Small intestine (tissue), 7 donors: ENCODE results near the gene FGF5. TPM values are rescaled to one million over a fixed set of nuclear protein-coding genes. Genes with fewer than 3 reads are reported as not detected.
A peak's percentile ranks its signal among the peaks of the same experiment; 100 is the strongest.

ENCODE experiments used
- DNase-seq, 2 donors: peaks; one replicate each; pipeline versions ENCODE4 v3.0.0 to v3.0.0-alpha.2; 2013
- FAIRE-seq: peaks from 2 replicates; lab custom pipeline; 2012; peaks lifted over from hg19 to GRCh38; lab: Jason Lieb, UNC
- H3K27ac ChIP-seq, 3 donors: one replicate each; pipeline ENCODE4 v1.5.1; 2013; ENCODE audit warnings: low read length in 2 of 3, mild to moderate bottlenecking in 2 of 3, control low read depth in 1 of 3, inconsistent platforms in 1 of 3, low read depth in 1 of 3, moderate library complexity in 1 of 3
- H3K27me3 ChIP-seq, 3 donors: one replicate each; pipeline ENCODE4 v1.6.1; 2013; ENCODE audit warnings: low read length in 3 of 3, inconsistent platforms in 1 of 3; ENCODE audit not compliant: control insufficient read depth in 3 of 3, insufficient read depth in 3 of 3
- H3K36me3 ChIP-seq, 3 donors: one replicate each; pipeline ENCODE4 v1.6.1; 2013; ENCODE audit warnings: low read length in 3 of 3, inconsistent platforms in 1 of 3, low read depth in 1 of 3, mild to moderate bottlenecking in 1 of 3, moderate library complexity in 1 of 3; ENCODE audit not compliant: control insufficient read depth in 3 of 3, insufficient read depth in 2 of 3
- H3K4me1 ChIP-seq, 3 donors: one replicate each; pipeline ENCODE4 v1.6.1; 2013; ENCODE audit warnings: low read length in 2 of 3, inconsistent platforms in 1 of 3, low read depth in 1 of 3, mild to moderate bottlenecking in 1 of 3, moderate library complexity in 1 of 3; ENCODE audit not compliant: control insufficient read depth in 3 of 3, insufficient read depth in 2 of 3
- H3K4me3 ChIP-seq, 3 donors: one replicate each; pipeline ENCODE4 v1.5.1; 2013; ENCODE audit warnings: low read length in 3 of 3, control low read depth in 1 of 3, inconsistent platforms in 1 of 3, low read depth in 1 of 3, mild to moderate bottlenecking in 1 of 3, moderate library complexity in 1 of 3
- H3K9me3 ChIP-seq, 2 donors: one replicate each; pipeline ENCODE4 v1.6.1; 2013; ENCODE audit warnings: low read depth in 1 of 2, low read length in 1 of 2; ENCODE audit not compliant: control insufficient read depth in 2 of 2, insufficient read depth in 1 of 2
- WGBS, 3 donors: extraction: QIAGEN DNeasy Blood & Tissue Kit; methylation state at CpG; one replicate each; pipeline ENCODE4 v1.1.7; 2013; 5-methylcytosine and 5-hydroxymethylcytosine counted together
- polyA plus RNA-seq, 4 donors: library from polyadenylated mRNA; stranded (reverse) in 3 of 4; unstranded in 1 of 4; fragments of 200-250 nt in 3 of 4; fragments of 120-200 nt in 1 of 4; gene quantifications; one replicate each; pipeline versions ENCODE4 v1.2.1 to v1.2.3, GENCODE V29; 2013
- donor health status: healthy with polysubstance abuse.
- donor health status: control.
- donor health status: control.
- donor health status: Bipolar disorder and iron deficiency.
- donor health status: healthy.

FGF5 gene
- polyA plus RNA-seq, 4 donors, result 0.01 to 0.10 TPM; not detected in 2

DNA sequence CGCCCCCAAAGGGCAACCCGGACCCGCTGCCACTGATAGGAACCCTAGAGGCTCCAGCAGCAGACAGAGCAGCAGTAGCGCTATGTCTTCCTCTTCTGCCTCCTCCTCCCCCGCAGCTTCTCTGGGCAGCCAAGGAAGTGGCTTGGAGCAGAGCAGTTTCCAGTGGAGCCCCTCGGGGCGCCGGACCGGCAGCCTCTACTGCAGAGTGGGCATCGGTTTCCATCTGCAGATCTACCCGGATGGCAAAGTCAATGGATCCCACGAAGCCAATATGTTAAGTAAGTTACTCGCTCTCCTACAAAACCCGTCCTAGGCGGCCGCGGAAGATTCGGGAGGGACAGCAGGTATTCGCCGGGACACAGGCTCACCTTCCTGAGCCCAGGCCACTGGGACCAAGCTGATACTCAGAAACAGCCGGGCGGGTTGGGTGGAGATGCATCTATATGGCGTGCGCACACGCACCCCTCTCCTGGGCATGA is 477 bp downstream of the FGF5 start:
- H3K36me3 ChIP-seq, result no peaks in the 10 kb centered on the region
- H3K4me3 ChIP-seq, result peak overlapping the region in 1 of 3 donors; percentile 36
- no peak overlapping the region for H3K27ac ChIP-seq
- no peaks in the 10 kb centered on the region for H3K9me3 ChIP-seq
- peaks cover 7 to 80% (median 48%) of the 10 kb centered on the region in 3 donors for H3K27me3 ChIP-seq
- FAIRE-seq, result no peak
- WGBS, 3 donors, result 4 to 11% (median 8%) methylated on average over 25 of the region's 25 CpGs
- DNase-seq, result peak in 1 of 2 donors; percentile 15
- H3K4me1 ChIP-seq, result peaks cover 0 to 17% (median 2%) of the 10 kb centered on the region in 3 donors

DNA sequence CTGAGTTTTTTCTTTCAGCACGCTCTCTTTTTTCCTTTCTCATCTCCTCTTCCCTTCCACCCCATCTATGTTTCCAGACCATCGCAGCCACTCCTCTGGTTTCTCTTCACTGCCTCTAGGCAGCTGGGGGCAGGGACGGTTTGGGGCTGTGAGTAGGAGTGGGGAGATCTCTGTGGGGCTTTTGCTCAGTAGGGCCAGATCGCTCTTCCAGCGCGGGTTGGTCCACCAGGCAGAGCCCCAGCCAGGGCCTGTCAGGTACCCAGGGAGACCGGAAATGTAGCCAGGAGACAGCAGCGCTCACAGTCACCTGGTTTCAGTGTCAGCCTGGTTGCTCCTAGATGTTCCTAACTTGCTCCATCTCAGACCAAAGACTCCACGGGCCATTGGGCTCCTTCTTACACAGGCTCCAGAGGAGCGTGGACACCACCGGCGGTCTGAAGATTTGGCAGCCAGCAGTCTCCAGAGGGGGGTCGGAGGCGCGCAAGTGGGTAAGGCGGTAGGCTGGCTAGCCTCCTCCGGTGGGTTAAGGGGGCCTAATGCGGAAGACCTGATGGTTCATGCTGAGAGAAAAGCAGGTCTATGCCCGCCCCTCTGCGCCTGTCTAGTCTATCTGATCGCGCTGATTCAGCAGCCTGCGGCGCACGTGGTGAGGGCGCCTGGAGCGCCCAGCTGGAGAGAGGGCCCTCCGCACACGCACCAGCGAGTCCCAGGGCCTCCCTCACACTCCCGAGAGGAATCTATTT is 1.8 kb downstream of the FGF5 start:
- FAIRE-seq (no peak), DNase-seq (no peak)
- WGBS, 3 donors, result 6 to 14% (median 9%) methylated on average over 30 to 31 of the region's 31 CpGs
- H3K27ac ChIP-seq, result no peak overlapping the region
- H3K4me3 ChIP-seq, result no peak overlapping the region
- no peaks in the 10 kb centered on the region for H3K9me3 ChIP-seq
- peaks cover 0 to 17% (median 2%) of the 10 kb centered on the region in 3 donors for H3K4me1 ChIP-seq
- H3K36me3 ChIP-seq, result no peaks in the 10 kb centered on the region
- H3K27me3 ChIP-seq, result peaks cover 7 to 67% (median 45%) of the 10 kb centered on the region in 3 donors

DNA sequence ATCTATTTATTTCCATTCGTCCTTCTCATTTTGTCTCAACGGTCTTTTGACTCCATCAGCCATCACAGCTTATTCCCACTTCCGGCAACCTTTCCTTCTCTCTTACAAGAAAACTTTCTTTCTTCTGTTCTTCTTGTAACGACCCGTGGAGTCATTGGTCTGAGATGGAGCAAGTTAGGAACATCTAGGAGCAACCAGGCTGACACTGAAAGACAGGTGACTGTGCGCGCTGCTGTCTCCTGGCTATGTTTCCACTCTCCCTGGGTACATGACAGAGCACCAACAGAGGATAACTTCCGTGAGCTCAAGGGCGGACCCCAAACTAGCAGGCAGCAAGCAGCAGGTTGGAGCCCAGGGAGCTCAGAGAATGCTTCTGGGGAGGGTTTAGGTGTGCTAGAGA is 2.5 kb downstream of the FGF5 start:
- FAIRE-seq (no peak), DNase-seq (no peak)
- Histone ChIP-seq H3K27ac (no peak overlapping the region), H3K36me3 (no peaks in the 10 kb centered on the region), H3K27me3 (peaks cover 7 to 61% (median 39%) of the 10 kb centered on the region in 3 donors), H3K4me1 (peaks cover 0 to 17% (median 2%) of the 10 kb centered on the region in 3 donors), H3K4me3 (no peak overlapping the region), H3K9me3 (no peaks in the 10 kb centered on the region)
- WGBS, 3 donors, result 33 to 46% (median 38%) methylated on average over 9 of the region's 9 CpGs

DNA sequence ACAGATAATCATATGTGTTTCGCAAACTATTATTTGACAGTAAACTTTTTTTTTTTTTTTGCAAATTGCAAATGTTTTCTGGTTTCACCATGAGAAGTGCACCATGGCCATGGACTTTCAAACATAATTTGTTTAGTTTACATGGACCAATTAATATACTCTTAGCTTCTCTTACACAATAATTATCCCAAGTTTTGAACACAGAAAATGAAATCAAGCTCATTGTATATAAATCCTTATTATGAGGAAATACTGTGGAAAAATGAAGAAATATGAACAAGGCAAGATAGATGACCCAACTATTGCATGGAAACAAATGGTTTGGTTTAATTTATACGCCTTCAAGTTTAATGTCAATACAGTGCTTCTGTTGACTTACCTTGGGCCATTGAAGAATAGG is 3.9 kb downstream of the FGF5 start:
- no peak overlapping the region for H3K4me3 ChIP-seq
- peaks cover 0 to 15% (median 2%) of the 10 kb centered on the region in 3 donors for H3K4me1 ChIP-seq
- no peaks in the 10 kb centered on the region for H3K36me3 ChIP-seq
- 90 to 94% (median 90%) methylated on average over 2 of the region's 2 CpGs for WGBS, 3 donors
- no peaks in the 10 kb centered on the region for H3K9me3 ChIP-seq
- H3K27ac ChIP-seq, result no peak overlapping the region
- H3K27me3 ChIP-seq, result peaks cover 7 to 47% (median 31%) of the 10 kb centered on the region in 3 donors
- DNase-seq, result no peak
- no peak for FAIRE-seq

DNA sequence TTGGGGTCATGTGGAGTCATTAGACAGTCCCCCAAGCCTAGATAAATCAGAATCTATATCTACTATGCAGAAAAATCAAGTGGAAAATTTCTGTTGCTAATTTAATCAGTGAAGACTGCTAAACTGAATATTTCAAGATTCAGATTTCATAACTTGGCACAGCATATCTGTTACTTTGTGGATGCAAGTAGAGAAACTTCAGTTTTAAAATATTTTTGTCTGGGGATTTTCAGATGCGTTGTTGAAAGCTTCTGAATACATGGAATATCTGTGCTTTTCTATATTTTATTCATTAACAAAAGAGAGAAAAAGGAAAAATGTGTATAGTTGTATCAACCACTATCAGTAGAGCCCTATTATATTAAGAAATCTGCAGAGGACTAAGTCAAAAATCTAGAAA is 4.4 kb downstream of the FGF5 start:
- Histone ChIP-seq H3K4me3 (no peak overlapping the region), H3K9me3 (no peaks in the 10 kb centered on the region), H3K36me3 (no peaks in the 10 kb centered on the region), H3K27ac (no peak overlapping the region), H3K27me3 (peaks cover 7 to 41% (median 27%) of the 10 kb centered on the region in 3 donors), H3K4me1 (peaks cover 0 to 9% (median 2%) of the 10 kb centered on the region in 3 donors)
- WGBS, 3 donors, result 25 to 76% (median 45%) methylated on average over 1 of the region's 1 CpG
- FAIRE-seq (no peak), DNase-seq (no peak)

DNA sequence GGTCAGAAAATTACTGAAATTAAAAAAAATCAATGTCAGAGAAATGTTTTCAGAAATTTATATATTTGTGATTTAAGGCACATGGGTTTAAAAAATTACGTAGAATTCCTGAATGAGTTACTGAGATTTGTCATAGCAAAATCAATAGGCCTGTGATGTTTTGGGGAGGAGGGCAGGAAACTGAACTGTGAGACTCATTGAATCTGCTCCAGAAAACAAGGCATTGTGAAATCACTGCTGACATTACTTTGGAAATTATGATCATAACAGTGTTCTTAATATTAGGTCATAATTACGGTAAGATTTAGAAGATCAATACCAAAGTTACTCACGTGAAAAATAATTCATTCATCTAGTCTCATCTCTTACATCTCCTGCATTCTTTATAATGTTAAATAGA is 5.3 kb downstream of the FGF5 start:
- no peak for FAIRE-seq

DNA sequence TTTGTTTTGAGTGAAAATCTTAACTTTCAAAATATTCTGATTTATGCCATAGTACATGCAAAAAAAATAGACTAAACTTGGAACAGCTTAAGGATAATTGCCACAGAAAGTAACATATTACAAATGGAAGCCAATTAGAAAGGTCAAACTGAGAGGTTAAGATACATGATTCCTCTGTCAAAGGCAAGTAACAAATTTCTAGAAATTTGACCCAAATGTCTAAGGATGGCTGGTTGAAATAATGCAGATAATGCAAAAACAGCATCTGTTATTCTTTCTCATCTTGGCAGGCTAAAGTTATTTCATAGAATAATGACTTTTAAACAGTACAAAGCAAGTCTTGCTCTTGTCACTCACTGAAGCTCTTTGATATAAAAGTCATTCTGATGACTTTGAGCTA is 10.5 kb downstream of the FGF5 start:
- Histone ChIP-seq H3K36me3 (no peaks in the 10 kb centered on the region), H3K27me3 (peaks cover 0 to 5% (median 2%) of the 10 kb centered on the region in 3 donors), H3K27ac (no peak overlapping the region), H3K4me1 (no peaks in the 10 kb centered on the region), H3K9me3 (no peaks in the 10 kb centered on the region), H3K4me3 (no peak overlapping the region)
- DNase-seq (no peak), FAIRE-seq (no peak)

More for the DNA sequence above, 5.3 kb downstream of the FGF5 start:
- Histone ChIP-seq H3K4me1 (peaks cover 0 to under 1% (median 0%) of the 10 kb centered on the region in 3 donors), H3K36me3 (no peaks in the 10 kb centered on the region), H3K27me3 (peaks cover 7 to 32% (median 18%) of the 10 kb centered on the region in 3 donors), H3K4me3 (no peak overlapping the region), H3K9me3 (no peaks in the 10 kb centered on the region), H3K27ac (no peak overlapping the region)
- 65 to 86% (median 70%) methylated on average over 3 of the region's 3 CpGs for WGBS, 3 donors
- no peak for DNase-seq

DNA sequence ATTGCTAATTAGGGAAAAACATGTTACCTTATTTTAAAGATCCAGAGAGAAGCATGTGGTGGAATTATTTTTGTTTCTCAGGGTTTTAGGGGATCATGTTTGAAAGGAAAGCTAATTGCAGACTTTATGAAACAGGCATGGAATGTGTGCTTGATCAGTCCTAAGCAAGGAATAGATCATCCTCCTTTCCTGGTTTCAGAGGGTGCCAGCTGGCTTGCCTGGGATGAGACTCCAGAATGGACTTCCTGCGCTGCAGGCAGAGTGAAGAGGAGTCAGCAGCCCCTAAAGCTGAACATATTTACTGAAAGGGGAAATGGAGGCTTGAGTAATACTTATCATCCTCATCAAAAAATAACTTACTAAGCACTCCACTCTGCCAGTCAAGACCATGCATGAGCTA is 13.3 kb downstream of the FGF5 start:
- FAIRE-seq (no peak), DNase-seq (no peak)
- peaks cover 0 to 5% (median 2%) of the 10 kb centered on the region in 3 donors for H3K27me3 ChIP-seq
- H3K4me1 ChIP-seq, result no peaks in the 10 kb centered on the region
- WGBS, 3 donors, result 85 to 90% (median 89%) methylated on average over 1 of the region's 1 CpG
- no peaks in the 10 kb centered on the region for H3K36me3 ChIP-seq
- H3K27ac ChIP-seq, result no peak overlapping the region
- no peaks in the 10 kb centered on the region for H3K9me3 ChIP-seq
- H3K4me3 ChIP-seq, result no peak overlapping the region
